Right lung (tissue), 5 donors: ENCODE measurements around the gene HS3ST2. TPM values are rescaled to one million over a fixed set of nuclear protein-coding genes. Genes with fewer than 3 reads are reported as not detected.
"Not testable (repeated sequence)": the region's sequence is repeated elsewhere in the genome, so short reads cannot be mapped to it uniquely, and the experiment has no call there.

ENCODE experiments used
- DNase-seq, 2 donors: peaks; one replicate each; pipeline ENCODE4 v3.0.0-alpha.2; 2013
- polyA plus RNA-seq, 5 donors: library from polyadenylated mRNA; unstranded; fragments of 120-200 nt; gene quantifications; one replicate each; pipeline versions ENCODE4 v1.2.1 to v1.2.3, GENCODE V29; 2013; ENCODE audit warnings: inconsistent platforms in 1 of 5, low replicate concordance in 1 of 5; ENCODE audit not compliant: insufficient read length in 5 of 5, insufficient read depth in 1 of 5

Gene HS3ST2
- polyA plus RNA-seq, 5 donors: 0.10 TPM; not detected in 4

GRCh38 chr16:22878955-22879354, 65.0 kb downstream of the HS3ST2 start:
- no peak for DNase-seq

GRCh38 chr16:22879466-22879865, 65.5 kb downstream of the HS3ST2 start:
- DNase-seq: no peak

GRCh38 chr16:22882981-22883380, 69.0 kb downstream of the HS3ST2 start:
- no peak for DNase-seq

- no peak for DNase-seq
Measured at GRCh38 chr16:22885951-22886350, 72.0 kb downstream of the HS3ST2 start.

GRCh38 chr16:22886927-22887326, 73.0 kb downstream of the HS3ST2 start:
- DNase-seq: no peak

- no peak for DNase-seq
Measured at GRCh38 chr16:22887445-22887844, 73.5 kb downstream of the HS3ST2 start.

GRCh38 chr16:22888791-22889190, 74.8 kb downstream of the HS3ST2 start:
- DNase-seq: no peak

GRCh38 chr16:22890976-22891375, 77.0 kb downstream of the HS3ST2 start:
- DNase-seq: no peak

- DNase-seq: no peak
Measured at GRCh38 chr16:22897184-22897583, 83.2 kb downstream of the HS3ST2 start.

- DNase-seq: no peak
Measured at GRCh38 chr16:22898131-22898530, 84.2 kb downstream of the HS3ST2 start.

GRCh38 chr16:22898874-22899348, 84.9 kb downstream of the HS3ST2 start:
- peak; percentile 23 to 46 for DNase-seq

- DNase-seq: not testable (repeated sequence)
Measured at GRCh38 chr16:22899567-22899966, 85.6 kb downstream of the HS3ST2 start.

- DNase-seq: no peak
Measured at GRCh38 chr16:22900863-22901262, 86.9 kb downstream of the HS3ST2 start.

- DNase-seq: no peak
Measured at GRCh38 chr16:22901563-22901962, 87.6 kb downstream of the HS3ST2 start.

- no peak for DNase-seq
Measured at GRCh38 chr16:22903716-22904115, 89.8 kb downstream of the HS3ST2 start.

- DNase-seq: no peak
Measured at GRCh38 chr16:22912654-22913053, 98.7 kb downstream of the HS3ST2 start.

- no peak for DNase-seq
Measured at GRCh38 chr16:22915003-22915402, 101.0 kb downstream of the HS3ST2 start.

- DNase-seq: no peak
Measured at GRCh38 chr16:22923491-22923890, 109.5 kb downstream of the HS3ST2 start.

- DNase-seq: no peak
Measured at GRCh38 chr16:22924492-22924891, 110.5 kb downstream of the HS3ST2 start.

GRCh38 chr16:22926105-22926751, 112.3 kb downstream of the HS3ST2 start:
- no peak for DNase-seq

- no peak for DNase-seq
Measured at GRCh38 chr16:22927306-22927705, 113.3 kb downstream of the HS3ST2 start.

GRCh38 chr16:22928882-22929435, 115.0 kb downstream of the HS3ST2 start:
- no peak for DNase-seq

GRCh38 chr16:22929461-22929860, 115.5 kb downstream of the HS3ST2 start:
- DNase-seq: no peak
